Eye (tissue), 1 donor: ENCODE measurements around the gene MFSD2A.
"Not testable (repeated sequence)": the region's sequence is repeated elsewhere in the genome, so short reads cannot be mapped to it uniquely, and the experiment has no call there.

Experiments used
- DNase-seq: peaks from one replicate; pipeline ENCODE4 v3.0.0-alpha.2; 2015

Gene MFSD2A

DNA sequence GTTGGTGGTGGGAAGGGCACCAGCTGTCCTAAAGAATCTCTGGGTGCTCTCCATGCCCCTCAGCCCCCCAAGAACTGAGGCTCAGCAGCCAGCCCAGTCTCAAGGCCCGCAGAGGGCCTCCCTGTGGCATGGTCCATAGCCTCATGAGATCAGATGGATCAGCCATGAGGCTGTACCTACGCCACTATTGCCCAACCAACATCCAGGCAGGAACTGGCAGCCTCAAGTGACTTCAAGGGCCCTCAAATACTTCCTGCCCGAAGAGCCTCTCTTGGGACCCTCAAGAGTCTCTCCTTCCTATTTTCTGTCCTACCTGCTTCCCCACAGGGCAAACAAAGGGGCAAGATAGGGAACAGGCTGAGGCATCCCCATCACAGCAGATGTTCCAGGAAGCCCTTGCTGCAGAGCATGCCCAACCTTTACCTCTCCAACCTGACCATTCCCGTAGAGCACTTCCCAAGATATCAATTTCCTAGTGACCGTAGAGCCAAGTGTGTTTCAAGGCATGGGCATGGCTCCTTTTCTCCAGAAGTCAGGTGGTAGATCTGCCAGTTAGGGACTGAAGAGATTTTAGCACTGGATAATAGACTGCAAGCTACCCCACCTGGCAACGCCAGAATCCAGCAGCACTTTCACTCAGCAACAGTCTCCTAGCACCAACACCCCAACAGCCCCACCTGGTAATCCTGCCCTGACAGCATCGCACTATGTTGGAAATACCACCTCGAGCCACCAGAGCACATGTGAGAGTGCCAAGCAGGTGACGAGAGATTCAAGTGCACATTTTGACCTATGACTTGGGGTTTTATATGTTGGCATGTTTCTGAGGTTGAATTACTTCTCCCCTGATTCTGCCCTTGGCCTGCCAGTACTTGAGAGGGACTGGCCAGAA, 13.7 kb upstream of the MFSD2A start:
- DNase-seq: no peak

DNA sequence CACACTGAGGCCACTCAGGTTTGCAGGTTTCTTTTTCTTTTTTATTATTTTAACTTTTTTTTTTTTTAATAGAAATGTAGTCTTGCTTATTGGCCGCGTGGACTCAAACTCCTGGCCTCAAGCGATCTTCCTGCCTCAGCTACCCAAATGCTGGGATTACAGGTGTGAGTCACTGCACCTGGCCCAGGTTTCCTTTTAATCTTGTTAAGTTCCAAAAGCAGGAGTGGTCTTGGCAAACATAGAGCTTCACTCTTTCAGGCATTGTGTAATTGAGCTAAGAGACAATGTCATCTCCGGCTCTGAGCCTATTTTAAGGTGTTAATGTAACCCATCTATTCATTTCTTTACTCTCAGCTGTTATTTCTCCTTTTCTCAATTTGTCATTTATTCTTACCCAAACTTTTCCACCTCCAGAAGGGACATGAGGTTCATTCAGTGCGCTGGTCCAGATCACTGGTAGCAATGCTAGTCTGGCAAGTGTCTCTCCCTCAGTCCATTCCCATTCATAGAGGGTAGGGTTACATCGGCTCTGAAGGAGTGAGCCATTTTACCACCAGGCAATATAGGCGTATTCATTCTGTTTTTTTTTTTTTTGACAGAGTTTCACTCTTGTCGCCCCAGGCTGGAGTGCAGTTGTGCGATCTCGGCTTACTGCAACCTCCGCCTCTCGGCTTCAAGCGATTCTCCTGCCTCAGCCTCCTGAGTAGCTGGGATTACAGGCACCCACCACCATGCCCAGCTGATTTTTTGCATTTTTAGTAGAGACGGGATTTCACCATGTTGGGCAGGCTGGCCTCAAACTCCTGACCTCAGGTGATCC, 11.3 kb upstream of the MFSD2A start:
- DNase-seq: no peak

DNA sequence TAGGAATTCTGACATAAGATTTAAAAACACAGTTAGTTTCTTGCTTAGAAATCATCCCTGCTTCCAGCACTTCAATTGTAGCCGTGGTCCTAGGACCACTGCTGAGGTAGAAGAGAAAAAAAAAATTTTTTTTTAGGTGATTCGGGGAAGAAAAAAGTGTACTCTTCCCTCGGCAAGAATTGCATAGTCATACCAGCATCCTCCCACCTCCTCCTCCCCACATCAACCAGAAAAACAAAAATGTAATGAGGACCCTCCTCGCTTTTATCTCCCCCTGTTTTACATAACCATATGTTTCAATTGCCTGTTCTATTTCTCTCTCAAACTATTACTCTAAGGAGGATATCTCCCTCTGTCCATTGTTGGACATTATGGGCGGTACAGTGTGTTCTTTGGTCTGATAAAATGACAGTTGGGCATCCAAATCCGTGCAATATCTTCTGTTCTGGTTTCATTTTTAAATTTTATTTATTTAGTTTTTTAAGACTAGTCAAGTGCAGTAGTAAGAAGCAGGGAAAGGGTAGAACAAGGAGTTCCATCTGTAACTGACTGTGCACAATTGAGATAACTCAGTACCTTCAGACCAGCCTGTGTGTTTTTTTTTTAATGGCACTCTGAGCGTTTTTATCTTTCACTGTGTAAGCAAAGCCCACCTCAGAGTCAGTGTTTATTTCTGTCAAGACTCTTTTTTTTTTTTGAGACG, 10.4 kb upstream of the MFSD2A start:
- DNase-seq: no peak

DNA sequence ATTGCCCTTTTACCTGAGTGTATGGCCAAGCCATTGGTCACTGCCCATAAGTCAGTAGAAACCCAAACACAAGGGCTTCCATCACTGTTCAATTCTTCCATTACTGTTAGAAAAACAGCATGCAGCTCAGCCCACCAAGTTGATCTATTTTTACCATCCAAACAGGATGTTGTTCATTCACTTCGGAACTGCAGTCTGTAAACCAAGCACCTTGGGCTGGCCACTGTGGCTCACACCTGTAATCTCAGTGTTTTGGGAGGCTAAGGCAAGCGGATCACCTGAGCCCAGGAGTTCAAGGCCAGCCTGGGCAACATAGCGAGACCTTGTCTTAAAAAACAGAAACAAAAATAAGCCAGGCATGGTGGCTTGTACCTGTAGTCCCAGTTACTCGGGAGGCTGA, 8.7 kb upstream of the MFSD2A start:
- DNase-seq: no peak

DNA sequence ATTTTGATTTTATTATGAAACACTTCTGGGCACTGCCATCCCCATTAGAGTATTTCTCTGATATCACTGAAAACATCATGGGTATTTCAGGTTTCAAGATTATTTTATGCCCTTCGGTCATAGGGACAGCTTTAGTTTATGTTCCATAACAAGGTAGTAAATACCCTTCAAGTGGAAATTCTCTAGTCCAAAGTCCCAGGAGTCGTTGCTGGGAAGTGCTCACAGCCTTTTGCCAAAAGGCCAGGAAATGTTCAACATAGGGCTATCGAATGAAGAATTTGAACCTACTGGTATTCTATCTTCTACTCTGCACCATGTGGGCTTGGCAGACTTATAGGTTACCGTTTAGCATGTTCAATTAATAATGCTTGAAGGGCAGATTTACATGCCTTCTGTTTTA, 7.7 kb upstream of the MFSD2A start:
- no peak for DNase-seq

DNA sequence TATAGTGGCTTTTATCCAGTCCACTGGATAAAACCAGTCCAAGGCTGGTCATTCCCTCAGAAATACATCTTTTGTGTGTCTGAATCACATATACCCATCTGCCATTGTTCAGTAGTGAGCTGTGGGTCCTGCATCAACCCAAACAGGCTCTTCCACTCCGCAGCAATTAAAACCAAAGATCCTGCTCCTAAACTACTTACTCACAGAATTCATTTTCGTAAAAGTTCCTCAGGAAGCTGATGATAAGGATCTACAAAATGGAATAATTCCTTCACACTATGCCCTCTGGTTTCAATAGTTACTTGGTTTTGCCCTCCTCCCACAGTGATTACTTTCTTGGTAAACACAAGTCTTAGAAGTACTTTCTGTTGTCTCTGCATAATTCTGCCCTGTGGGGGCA, 5.1 kb upstream of the MFSD2A start:
- DNase-seq: no peak

DNA sequence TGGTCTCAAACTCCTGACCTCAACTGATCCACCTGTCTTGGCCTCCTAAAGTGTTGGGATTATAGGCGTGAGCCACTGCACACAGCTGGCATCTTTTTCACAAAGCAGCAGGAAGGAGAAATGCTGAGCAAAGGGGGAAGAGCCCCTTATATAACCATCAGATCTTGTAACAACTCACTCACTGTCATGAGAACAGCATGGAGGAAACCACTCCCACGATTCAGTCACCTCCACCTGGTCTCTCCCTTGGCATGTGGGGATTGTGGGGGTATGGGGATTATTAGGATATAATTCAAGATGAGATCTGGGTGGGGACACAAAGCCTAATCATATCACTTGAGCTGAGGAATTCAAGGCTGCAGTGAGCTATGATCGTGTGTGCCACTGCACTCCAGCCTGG, 3.0 kb upstream of the MFSD2A start:
- DNase-seq: no peak

DNA sequence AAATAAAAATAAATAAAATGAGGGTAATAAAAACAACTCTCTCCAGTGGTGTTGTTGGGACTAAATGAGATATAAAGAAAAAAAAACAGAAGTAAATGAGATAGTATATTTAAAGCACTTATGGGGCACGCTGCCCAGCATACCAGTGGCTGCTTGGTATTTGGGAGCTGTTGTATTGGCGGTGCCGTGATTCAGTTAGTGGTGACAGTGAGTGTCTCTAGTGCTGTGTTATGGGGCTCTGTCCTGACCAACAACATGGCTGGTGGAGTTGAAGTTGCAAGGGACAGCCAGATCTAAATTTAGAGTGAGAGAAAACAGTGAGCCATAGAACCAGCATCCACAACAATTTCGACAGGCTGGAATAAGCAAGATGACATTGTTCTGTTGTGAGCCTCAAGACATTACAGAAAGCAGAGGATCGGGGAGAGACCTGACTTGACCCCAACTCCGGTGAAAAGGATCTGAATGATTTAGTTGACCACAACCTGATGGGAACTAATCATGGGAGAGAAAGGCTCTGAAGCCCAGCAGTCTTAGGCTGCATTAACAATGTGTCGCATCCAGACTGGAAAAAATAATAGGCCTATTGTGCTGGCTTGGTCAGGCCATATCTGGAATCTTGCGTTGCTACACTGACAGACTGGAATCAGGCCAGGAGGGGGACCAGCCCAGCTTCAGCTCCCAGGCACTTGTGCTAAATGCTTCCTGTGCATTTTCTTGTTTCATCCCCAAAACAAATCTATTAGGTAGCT, 2.4 kb upstream of the MFSD2A start:
- peak; percentile 81 for DNase-seq

DNA sequence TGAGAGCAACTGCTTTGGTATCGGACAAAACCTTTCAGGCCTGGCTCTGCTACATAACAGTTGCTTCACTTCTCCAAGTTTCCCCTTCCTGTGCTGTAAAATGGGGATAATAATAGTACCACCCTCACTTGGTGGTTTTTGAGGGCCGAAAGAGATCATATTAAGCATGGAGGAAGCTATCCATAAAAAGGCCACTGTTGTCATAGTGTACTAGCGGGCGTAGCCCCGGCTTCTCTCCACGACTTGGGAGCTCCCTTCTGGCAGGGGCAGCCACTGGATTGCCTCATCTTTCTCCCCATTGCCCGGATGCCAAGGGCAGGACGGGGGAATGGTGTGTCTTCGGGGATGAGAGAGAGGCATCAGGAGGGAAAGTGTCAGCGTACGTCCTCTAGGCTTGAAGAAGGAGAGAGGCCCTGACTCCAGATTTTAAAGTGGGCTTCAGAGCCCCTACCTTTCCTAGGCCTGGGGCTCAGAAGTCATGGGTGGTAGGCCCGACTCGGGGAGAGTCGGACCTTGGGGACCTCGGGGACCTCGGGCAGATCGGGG, 548 bp upstream of the MFSD2A start:
- DNase-seq: no peak

DNA sequence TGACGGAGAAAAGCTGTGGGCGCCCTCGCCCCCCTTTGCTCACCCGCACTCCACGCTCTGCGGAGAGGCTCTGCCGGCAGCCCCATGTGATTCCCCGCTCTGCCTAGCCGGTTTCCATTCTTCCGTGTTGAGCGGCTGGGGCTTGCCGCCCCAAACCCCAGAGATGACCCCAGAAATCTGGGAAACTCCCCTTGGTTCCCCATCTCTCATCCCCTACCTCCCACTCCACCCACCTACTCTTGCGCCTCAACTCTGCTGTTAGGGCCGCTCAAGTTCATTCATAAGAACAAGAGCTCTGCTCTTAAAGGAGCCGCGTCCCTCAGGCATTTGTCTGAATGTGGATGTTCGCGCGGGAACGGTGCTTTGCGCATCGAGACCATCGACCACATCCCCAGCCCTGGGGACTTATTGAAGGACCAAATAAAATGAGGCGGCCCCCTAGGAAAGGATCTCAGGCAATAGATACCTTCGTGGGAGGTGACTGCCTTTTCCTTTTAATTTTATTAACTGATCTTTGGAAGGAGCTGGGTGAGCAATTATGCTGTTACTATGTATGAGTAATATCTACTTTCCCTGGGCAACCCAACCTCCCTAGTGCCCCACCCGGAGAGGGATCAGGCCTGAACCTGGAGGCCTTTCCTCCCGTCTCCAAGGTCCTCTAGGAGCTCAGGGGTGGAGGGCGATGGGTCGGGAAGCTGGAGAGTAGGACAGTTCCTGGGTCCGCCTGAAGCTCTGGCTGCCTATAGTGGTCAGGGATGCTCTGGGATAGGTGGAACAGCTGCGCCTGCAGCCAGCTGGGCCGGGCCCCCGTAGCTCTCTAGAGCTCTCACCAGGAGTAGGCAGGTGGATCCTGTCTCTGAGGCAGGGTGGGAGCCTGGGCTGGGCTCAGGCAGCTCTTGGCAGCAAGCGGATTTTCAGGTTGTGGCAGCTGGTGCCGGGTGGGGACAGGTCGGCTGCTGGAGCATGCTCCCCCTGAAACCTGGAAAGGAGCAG, 898 bp downstream of the MFSD2A start:
- DNase-seq: peak; percentile 76

DNA sequence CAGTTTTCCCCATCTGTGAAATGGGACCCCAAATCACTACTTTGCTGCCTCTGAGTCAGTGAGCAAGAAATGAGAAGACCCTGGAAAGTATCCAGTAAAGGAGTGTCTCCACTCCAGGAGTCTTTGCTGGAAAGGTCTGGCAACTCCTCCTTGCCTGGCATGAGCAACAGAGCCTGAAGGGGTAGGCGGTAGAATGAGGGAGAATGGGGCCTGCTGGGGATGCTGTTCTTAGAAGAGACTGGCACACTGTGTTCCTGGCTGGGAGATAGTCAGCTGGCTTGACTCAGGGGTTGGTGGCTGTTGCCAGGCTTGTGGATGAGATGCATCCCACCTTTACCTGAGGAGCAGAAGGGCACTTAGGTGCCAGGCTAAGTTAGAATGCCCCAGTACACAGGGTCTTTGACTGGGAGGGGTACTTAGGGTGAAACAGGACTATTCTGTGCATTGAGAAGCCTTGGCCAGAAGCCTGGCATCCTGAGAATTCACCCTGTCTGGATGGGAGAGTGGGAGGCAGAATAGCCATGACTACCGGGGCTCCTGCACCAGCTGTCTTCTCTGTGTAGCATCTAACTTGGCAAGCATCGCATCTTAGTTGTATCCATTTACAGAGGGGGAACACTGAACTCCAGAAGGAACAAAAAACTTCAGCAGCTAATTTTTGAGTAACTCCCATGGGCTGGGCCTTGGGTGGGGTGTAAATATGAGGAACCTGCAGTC, 2.5 kb downstream of the MFSD2A start:
- DNase-seq: no peak

DNA sequence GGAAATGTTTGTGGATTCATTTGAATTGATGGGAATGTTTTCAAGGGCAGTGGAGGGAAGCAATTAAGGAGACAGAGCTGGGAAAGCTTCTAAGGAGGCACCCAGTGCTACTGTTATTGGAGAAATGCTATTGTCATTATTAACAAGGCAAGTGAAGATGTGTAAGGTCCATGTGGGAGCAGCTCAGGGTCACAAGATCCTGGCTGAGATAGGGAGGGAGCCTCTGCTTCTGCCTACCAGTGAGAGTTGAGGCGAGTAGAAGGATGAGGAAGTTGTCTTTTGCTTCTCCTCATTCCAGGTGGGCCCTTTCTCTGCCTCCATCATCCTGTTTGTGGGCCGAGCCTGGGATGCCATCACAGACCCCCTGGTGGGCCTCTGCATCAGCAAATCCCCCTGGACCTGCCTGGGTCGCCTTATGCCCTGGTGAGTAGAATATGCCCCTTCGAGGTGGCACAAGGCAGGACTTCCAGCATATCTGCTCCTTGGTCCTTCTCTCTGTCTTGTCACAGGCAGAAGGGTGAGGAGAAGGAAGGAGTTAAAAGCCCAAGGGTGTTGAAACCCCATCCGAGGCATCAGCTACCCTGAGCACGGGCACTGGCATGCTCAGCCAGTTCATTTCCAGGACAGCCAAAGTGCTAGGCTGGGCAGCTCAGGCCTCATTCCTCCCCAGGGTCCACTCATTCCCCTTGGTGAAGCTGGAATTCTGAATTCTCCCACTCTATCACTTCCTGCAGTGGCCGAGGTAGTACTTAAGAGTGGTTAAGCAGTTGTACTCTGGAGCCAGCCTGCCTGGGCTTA, 3.7 kb downstream of the MFSD2A start:
- DNase-seq: no peak

DNA sequence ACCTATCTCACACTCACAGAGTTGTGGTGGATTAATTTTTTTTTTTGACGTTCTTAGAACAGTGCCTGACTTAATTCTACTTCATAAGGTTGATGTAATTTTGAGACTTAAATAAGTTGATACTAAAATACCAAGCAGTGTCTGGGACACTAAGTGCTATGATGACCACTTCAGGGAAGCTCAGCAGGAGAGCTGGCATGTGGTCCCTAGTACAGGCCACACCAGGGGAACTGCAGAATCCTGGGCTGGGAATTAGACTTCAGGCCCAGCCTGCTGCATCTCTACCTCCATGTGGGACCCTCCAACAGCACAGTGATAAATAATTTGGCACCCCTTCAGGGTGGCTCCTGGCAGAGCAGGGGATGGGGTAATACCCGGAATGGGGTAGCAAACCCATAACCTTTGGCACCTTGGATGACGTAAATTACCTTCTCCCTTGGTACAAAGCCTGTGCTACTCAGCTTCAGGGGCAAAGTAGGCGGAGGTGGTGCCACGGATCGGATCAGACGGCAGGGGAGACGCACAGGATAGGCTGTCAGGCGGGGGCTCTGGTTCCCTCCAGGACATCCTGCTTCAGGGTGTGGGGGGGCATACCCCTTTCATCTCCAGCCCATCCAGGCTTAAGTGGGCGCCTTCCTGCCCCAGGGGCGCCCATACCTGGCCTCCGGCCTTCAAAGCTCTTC, 4.8 kb downstream of the MFSD2A start:
- no peak for DNase-seq

DNA sequence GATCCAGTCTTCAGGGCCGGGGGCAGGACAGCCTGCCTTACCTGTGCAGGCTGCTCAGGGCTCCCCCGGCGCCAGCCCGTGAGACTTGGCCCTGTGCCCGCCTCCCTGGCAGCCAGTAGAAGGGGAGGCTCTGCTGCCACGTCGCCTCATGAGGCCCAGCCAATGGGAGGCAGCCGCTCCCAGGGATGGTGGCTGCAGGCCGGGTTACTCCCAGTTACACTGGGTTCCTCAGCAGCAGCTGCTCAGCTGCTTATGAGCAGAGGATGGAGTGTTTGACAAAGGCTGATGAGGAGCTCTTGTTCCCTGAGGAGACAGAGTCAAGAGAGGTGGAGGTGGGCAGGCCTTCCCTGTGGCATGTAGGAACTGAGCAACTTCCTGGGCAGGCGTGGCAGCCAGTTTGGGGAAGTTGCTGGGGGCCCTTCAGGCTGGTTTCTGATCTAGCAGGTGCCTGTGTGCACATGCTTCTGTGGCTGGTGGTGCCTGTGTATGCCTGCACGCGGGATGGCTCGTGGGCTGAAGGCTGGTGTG, 5.5 kb downstream of the MFSD2A start:
- peak; percentile 7 for DNase-seq

DNA sequence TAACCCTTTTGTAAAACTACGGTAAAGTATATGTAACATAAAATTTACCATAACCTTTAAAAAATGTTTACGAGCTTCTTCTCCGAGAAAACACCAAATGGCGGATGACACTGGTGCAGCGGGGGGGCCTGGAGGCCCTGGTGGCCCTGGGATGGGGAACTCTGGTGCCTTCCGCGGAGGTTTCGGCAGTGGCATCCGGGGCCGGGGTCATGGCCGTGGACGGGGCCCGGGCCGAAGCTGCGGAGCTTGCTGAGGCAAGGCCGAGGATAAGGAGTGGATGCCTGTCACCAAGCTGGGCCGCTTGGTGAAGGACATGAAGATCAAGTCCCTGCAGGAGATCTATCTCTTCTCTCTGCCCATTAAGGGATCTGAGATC, 7.5 kb downstream of the MFSD2A start:
- DNase-seq: no peak

DNA sequence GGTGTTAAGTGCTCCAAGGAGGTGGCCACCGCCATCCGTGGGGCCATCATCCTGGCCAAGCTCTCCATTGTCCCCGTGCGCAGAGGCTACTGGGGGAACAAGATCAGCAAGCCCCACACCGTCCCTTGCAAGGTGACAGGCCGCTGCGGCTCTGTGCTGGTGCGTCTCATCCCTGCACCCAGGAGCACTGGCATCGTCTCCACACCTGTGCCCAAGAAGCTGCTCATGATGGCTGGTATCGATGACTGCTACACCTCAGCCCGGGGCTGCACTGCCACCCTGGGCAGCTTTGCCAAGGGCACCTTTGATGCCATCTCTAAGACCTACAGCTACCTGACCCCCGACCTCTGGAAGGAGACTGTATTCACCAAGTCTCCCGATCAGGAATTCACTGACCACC, 8.0 kb downstream of the MFSD2A start:
- DNase-seq: not testable (repeated sequence)

DNA sequence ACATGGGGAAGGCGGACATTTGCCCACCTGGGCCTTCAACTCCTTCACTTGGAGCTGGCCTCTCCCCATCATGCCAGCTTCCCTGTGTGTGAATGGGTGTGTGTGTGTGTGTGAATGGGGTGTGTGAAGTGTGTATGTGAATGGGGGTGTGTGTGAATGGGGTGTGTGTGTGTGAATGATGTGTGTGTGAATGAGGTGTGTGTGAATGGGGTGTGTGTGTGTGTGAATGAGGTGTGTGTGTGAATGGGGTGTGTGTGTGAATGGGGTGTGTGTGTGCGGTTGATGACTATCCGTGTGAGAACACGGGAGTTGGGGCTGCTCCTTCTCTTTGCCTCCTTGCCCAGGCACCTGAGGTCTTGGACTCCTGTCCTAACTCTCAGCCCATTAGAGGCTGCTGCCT, 9.6 kb downstream of the MFSD2A start:
- no peak for DNase-seq

DNA sequence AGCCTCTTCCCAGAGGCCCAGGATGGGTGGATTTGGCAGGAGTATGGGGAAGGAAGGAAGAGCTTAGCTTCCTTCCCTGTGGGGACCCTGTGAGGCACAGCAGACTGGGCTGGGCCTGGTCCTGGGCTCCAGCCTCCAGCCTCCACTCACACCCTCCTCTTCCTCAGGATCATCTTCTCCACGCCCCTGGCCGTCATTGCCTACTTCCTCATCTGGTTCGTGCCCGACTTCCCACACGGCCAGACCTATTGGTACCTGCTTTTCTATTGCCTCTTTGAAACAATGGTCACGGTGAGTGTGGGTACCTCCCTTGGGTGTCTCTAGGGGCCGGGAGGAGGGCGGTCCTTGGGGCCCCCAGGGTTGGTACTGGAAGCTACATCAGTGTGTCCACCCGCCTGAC, 10.1 kb downstream of the MFSD2A start:
- DNase-seq: no peak

DNA sequence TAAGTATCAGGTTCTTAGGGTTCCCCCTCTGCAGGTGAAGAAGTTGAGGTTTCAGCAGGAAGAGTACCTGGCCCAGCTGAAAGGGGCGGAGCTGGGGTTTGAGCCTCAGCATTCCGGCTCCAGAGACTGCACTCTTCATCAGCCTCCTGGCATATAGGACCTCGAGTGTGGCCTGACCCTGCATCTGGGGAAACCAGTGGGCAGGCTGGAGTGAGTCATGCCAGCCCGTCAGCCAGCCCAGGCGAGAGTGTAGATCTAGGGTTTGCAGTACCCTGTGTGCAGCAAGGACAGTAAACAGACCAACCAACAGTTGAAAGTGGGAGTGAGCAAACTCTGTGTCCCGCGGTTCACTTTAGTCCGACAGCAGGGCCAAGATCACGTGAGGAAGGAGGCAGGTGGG, 14.1 kb downstream of the MFSD2A start:
- no peak for DNase-seq
